BE2C (cell line): ENCODE results near the gene ZNF699.
A peak's percentile ranks its signal among the peaks of the same experiment; 100 is the strongest.

Source experiments
- DNase-seq: peaks from one replicate; pipeline ENCODE4 v3.0.0-alpha.2; 2020
- H3K27me3 ChIP-seq: fragments of 250-450 bp; sonication (Bioruptor Pico); 2 replicates; pipeline ENCODE4 v1.5.1; 2020; ENCODE audit warnings: mild to moderate bottlenecking
- H3K36me3 ChIP-seq: fragments of 250-450 bp; sonication (Bioruptor Pico); 2 replicates; pipeline ENCODE4 v1.5.1; 2020; ENCODE audit warnings: mild to moderate bottlenecking
- H3K4me1 ChIP-seq: fragments of 250-450 bp; sonication (Bioruptor Pico); 2 replicates; pipeline ENCODE4 v1.5.1; 2020
- H3K4me3 ChIP-seq: 2 replicates; pipeline ENCODE4 v1.5.1; 2011; ENCODE audit warnings: low read depth, low read length
- H3K9me3 ChIP-seq: fragments of 250-450 bp; sonication (Bioruptor Pico); 2 replicates; pipeline ENCODE4 v1.5.1; 2020
- CTCF ChIP-seq: IDR thresholded peaks from 2 replicates; pipeline ENCODE4 v1.5.1; 2012; ENCODE audit warnings: mild to moderate bottlenecking, low read depth, low read length

ZNF699 gene

DNA sequence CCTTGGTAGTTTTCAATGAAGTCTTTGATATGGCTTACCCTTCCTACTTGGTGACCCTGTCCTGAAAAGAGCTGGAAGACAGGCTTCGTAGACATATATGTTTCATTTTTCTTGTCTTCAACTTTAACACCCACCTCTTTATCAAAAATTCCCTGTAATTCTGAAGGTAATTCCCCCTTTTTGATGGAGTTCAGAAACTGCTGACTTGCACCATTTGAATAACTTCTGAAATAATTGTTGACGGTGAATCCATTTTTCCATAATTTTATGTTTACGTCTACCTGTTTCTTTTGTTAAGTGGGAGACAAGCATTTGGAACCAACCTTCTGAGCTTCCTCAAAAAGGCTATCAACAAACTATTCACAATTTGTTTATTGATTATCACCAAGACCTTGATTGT lies 38.6 kb upstream of the ZNF699 start:
- H3K4me3 ChIP-seq, result no peak overlapping the region
- peaks cover 6% of the 10 kb centered on the region for H3K9me3 ChIP-seq
- H3K4me1 ChIP-seq, result no peaks in the 10 kb centered on the region
- TF ChIP-seq CTCF, result no peak
- no peaks in the 10 kb centered on the region for H3K27me3 ChIP-seq
- no peak for DNase-seq
- H3K36me3 ChIP-seq, result peaks cover 6% of the 10 kb centered on the region

DNA sequence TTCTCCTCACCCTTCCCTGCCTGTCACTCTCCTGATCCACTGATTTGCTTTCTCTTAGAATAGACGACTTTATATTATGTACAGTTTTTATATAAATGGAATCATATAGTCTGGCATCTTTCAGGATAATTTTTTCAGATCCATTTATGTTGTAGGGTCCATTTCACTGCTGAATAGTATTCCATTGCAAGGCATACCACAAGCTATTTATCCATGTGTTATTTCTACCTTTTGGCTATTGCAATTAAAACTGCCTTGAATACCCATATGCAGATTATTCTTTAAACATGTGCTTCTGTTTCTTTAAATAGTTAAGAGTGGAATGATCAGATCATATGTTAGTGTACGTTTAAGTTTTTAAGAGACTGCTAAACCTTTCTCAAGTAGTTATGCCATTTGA lies 35.4 kb upstream of the ZNF699 start:
- DNase-seq, result no peak
- Histone ChIP-seq H3K4me1 (no peaks in the 10 kb centered on the region), H3K27me3 (no peaks in the 10 kb centered on the region), H3K36me3 (peaks cover 29% of the 10 kb centered on the region), H3K9me3 (peaks cover 13% of the 10 kb centered on the region), H3K4me3 (no peak overlapping the region)
- no peak for TF ChIP-seq CTCF

DNA sequence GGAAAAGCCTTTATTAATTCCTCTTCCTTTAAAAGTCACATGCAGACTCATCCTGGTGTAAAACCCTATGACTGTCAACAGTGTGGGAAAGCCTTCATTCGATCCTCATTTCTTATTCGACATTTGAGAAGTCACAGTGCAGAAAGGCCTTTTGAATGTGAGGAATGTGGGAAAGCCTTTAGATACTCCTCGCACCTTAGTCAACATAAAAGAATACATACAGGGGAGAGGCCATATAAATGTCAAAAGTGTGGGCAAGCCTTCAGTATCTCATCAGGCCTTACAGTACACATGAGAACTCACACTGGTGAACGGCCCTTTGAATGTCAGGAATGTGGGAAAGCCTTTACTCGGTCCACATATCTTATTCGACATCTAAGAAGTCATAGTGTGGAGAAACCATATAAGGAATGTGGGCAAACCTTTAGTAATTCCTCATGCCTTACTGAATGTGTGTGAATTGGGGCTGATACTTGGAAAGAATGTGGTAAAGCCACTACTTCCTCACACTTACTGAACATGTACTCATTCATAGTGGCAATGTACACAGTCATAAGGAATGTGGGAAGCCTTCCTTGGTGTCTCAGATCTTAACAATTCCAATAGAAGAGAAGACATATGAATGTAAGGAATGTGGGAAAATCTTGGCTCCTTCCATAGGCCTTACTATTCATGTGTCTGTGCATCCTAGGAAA lies 33.1 kb upstream of the ZNF699 start:
- Histone ChIP-seq H3K9me3 (peaks cover 13% of the 10 kb centered on the region), H3K36me3 (peaks cover 29% of the 10 kb centered on the region), H3K27me3 (no peaks in the 10 kb centered on the region), H3K4me3 (no peak overlapping the region), H3K4me1 (no peaks in the 10 kb centered on the region)
- no peak for TF ChIP-seq CTCF
- DNase-seq, result no peak

- Histone ChIP-seq H3K9me3 (no peaks in the 10 kb centered on the region; the same call in 1 of the 2 replicates), H3K27me3 (no peaks in the 10 kb centered on the region), H3K4me1 (no peaks in the 10 kb centered on the region), H3K4me3 (no peak overlapping the region), H3K36me3 (peaks cover 13% of the 10 kb centered on the region)
- TF ChIP-seq CTCF, result no peak
- DNase-seq, result no peak
Measured at GRCh38 chr19:9329999-9330398, 20.4 kb upstream of the ZNF699 start.

DNA sequence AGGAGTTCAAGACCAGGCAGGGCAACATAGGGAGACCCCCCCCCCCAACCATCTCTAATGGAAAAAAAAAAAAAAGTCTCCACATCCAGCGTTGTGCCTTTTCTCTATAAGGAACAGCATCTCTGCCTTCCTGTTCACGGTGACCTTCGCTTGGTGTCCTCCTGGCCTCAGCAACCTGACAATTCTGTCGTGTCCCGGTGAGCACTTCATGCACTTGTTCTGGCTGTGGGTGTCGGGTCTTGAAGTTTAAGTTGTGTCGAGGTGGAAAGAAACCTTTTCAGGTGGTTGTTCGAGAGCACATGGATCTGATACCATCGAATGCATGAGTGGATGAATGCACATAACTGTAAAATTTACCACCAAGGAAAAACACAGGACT lies 14.9 kb upstream of the ZNF699 start:
- Histone ChIP-seq H3K9me3 (peaks cover 6% of the 10 kb centered on the region), H3K4me1 (no peaks in the 10 kb centered on the region; the same call in 1 of the 2 replicates), H3K27me3 (no peaks in the 10 kb centered on the region), H3K36me3 (peaks cover 8% of the 10 kb centered on the region; the same call in 1 of the 2 replicates), H3K4me3 (peak overlapping the region; percentile 82)
- TF ChIP-seq CTCF, result no peak
- DNase-seq, result no peak

DNA sequence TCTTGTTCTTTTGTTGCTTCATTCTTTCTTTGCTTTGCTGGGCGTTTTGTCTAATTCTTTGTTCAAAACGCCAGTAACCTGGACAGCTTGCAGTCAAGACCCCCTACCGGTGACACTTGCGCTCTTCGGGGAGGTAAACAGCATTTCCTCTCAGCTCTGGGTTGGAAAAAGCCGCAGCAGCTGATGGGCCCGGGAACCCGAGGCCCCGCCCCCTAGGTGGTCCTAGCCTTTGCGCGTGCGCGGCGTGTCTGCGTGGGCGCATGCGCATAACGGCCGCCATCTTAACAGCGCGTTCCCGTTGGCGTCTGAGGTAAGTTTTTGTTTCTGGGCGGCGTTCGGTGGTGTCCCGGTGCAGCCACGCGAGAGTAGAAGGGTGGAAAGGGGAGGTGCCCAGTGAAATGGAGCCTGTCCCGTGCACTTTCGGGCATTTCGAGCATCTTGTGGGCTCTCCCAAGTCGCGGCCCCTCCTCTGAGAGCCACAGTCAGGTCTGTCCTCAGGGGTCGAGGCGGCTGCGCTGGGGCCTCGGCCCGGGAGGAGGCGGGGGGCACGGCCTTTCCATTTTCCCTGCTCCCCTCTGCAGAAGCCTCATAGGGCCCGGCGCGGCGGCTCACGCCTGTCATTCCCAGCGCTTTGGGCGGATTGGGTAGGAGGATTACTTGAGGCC lies 14.4 kb upstream of the ZNF699 start, which contains the start of gene ZNF559:
Gene ZNF559, plus strand, starts transcription at position 261 of the 665 bp plus-strand sequence. CDS start 14,371 bp downstream, outside the sequence.
- no peaks in the 10 kb centered on the region; the same call in 1 of the 2 replicates for H3K4me1 ChIP-seq
- peak within 1 kb of the TSS; percentile 82 for H3K4me3 ChIP-seq
- no peaks in the 10 kb centered on the region for H3K27me3 ChIP-seq
- H3K9me3 ChIP-seq, result peaks cover 6% of the 10 kb centered on the region
- DNase-seq, result peak; percentile 95
- H3K36me3 ChIP-seq, result peaks cover 8% of the 10 kb centered on the region; the same call in 1 of the 2 replicates
- peak; percentile 56 for TF ChIP-seq CTCF
